Ishikawa (cell line): ENCODE data around the gene IL4R.

Experiments used
- CEBPB ChIP-seq: IDR thresholded peaks from 2 replicates; pipeline ENCODE4 v1.6.1; 2012
- CREB1 ChIP-seq: IDR thresholded peaks from 2 replicates; pipeline ENCODE4 v1.6.1; 2012; ENCODE audit warnings: low read depth
- EGR1 ChIP-seq: IDR thresholded peaks from 2 replicates; pipeline ENCODE4 v1.6.1; 2012
- EP300 ChIP-seq: IDR thresholded peaks from 2 replicates; pipeline ENCODE4 v1.6.1; 2012; ENCODE audit warnings: borderline replicate concordance
- FOXM1 ChIP-seq: IDR thresholded peaks from 2 replicates; pipeline ENCODE4 v1.6.1; 2012; ENCODE audit warnings: low read depth, borderline replicate concordance
- NFIC ChIP-seq: IDR thresholded peaks from 2 replicates; pipeline ENCODE4 v1.6.1; 2012
- RAD21 ChIP-seq: IDR thresholded peaks from 2 replicates; pipeline ENCODE4 v1.6.1; 2012; ENCODE audit warnings: low read depth
- TAF1 ChIP-seq: IDR thresholded peaks from 2 replicates; pipeline ENCODE4 v1.6.1; 2012; ENCODE audit warnings: low read depth, mild to moderate bottlenecking
- TCF12 ChIP-seq: IDR thresholded peaks from 2 replicates; pipeline ENCODE4 v1.6.1; 2012; ENCODE audit warnings: low read depth
- TEAD4 ChIP-seq: IDR thresholded peaks from 2 replicates; pipeline ENCODE4 v1.6.1; 2012
- YY1 ChIP-seq: IDR thresholded peaks from 2 replicates; pipeline ENCODE4 v1.6.1; 2012; ENCODE audit warnings: low read depth
- ZBTB7A ChIP-seq: IDR thresholded peaks from 2 replicates; pipeline ENCODE4 v1.6.1; 2012; ENCODE audit warnings: low read depth
- TF ChIP-seq, protein P1 (sequence below): IDR thresholded peaks from 2 replicates; pipeline ENCODE4 v1.6.1; 2012
- TF ChIP-seq, protein P2 (sequence below): IDR thresholded peaks from 2 replicates; pipeline ENCODE4 v1.6.1; 2012
- TF ChIP-seq, protein P3 (sequence below): IDR thresholded peaks from 2 replicates; pipeline ENCODE4 v1.6.1; 2012; ENCODE audit warnings: low read depth, mild to moderate bottlenecking

IL4R gene

DNA sequence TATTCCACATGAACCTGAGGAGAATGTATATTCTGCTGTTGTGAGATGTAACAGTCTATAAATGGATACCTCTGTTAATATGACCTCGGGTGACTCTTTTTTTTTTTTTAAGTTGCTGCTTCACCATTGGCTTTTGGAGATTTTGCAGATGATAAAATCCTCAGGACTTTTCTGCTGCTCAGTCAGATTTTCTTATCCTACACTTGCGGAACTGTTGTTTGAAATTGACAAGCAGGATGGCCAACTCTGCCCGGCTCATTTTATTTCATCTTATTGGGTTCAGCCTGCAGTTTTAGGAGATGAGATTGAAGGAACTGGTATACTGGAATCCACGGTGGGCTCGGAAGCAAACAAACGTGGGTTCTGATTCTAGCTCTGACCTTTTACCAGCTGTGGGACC is 19.3 kb downstream of the IL4R start:
- TF ChIP-seq EGR1 (no peak), FOXM1 (no peak), EP300 (no peak)
- TF ChIP-seq, protein P1, sequence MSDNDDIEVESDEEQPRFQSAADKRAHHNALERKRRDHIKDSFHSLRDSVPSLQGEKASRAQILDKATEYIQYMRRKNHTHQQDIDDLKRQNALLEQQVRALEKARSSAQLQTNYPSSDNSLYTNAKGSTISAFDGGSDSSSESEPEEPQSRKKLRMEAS: no peak

DNA sequence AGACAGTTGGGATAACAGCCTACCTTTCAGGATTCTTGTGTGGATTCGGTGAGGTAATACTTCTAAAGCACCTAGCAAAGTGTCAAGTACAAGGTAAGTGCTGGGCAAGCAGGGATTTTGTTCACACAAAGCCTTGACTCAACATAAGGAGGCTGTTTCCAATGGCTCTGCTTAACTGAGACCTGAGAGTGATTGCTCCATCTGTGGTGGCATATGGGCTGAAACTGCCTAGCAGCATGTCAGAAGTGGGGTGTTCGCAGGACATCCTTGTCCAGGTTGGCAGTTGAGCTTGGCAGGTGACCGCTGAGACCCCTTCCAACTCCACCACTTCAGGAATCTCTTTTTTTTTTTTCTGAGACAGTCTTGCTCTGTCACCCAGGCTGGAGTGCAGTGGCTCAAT is 19.8 kb downstream of the IL4R start:
- TF ChIP-seq CEBPB: no peak
- TF ChIP-seq CREB1: no peak
- TF ChIP-seq, protein P1: no peak
- TF ChIP-seq, protein P2, sequence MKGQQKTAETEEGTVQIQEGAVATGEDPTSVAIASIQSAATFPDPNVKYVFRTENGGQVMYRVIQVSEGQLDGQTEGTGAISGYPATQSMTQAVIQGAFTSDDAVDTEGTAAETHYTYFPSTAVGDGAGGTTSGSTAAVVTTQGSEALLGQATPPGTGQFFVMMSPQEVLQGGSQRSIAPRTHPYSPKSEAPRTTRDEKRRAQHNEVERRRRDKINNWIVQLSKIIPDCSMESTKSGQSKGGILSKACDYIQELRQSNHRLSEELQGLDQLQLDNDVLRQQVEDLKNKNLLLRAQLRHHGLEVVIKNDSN: no peak
- TF ChIP-seq TCF12: no peak
- TF ChIP-seq NFIC: no peak
- TF ChIP-seq TEAD4: no peak
- TF ChIP-seq YY1: no peak

DNA sequence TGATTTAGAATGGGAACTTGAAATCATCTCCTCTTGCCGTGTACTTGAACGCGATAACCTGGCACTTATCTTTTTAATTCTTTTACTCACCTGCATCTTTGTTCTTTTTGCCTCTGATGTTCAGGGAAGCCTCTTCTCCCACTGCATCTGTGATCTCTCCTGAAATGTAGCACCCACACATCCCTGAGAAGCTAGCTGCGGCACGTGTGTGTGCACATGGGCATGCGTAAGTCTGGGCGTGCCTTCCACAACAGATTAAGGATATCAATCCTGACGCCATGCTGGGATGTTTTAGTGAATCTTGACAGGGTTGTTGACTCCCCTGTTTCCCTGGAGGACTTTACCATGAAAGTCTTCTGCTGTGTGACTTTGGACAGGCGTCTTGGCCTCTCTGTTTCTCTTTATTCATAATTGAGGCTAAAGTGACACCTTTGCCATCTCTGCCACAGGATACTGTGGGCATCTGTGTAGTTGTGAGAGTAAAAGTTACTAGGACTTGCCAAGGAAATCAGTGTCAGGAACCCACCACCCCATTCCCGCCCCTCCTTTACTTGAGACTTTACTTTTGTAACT is 20.5 kb downstream of the IL4R start:
- TF ChIP-seq TEAD4 (no peak), EGR1 (no peak), RAD21 (no peak), YY1 (no peak), ZBTB7A (no peak), CREB1 (no peak), TCF12 (no peak), EP300 (no peak), TAF1 (no peak), CEBPB (no peak), NFIC (no peak), FOXM1 (no peak)
- TF ChIP-seq, protein P2: no peak
- TF ChIP-seq, protein P1: no peak
- TF ChIP-seq, protein P3, sequence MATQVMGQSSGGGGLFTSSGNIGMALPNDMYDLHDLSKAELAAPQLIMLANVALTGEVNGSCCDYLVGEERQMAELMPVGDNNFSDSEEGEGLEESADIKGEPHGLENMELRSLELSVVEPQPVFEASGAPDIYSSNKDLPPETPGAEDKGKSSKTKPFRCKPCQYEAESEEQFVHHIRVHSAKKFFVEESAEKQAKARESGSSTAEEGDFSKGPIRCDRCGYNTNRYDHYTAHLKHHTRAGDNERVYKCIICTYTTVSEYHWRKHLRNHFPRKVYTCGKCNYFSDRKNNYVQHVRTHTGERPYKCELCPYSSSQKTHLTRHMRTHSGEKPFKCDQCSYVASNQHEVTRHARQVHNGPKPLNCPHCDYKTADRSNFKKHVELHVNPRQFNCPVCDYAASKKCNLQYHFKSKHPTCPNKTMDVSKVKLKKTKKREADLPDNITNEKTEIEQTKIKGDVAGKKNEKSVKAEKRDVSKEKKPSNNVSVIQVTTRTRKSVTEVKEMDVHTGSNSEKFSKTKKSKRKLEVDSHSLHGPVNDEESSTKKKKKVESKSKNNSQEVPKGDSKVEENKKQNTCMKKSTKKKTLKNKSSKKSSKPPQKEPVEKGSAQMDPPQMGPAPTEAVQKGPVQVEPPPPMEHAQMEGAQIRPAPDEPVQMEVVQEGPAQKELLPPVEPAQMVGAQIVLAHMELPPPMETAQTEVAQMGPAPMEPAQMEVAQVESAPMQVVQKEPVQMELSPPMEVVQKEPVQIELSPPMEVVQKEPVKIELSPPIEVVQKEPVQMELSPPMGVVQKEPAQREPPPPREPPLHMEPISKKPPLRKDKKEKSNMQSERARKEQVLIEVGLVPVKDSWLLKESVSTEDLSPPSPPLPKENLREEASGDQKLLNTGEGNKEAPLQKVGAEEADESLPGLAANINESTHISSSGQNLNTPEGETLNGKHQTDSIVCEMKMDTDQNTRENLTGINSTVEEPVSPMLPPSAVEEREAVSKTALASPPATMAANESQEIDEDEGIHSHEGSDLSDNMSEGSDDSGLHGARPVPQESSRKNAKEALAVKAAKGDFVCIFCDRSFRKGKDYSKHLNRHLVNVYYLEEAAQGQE: no peak

DNA sequence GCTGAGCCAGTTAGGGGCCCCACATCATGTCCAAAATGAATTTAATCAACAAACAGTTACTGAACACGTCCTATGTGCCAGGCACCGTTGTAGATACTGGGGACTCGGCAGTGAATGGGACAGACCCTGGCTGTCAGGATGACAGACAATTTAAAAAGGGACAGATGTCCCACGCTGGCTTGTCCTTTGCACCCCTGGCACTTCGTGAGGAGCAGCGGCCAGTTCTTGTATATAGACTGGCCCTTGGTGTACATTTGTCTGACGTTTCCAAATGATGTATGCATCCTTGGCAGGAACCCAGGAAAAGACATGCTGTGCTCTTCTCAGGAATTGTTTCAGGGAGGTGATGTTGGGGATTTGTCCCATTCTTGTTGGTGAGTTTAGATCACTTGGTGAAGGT is 21.1 kb downstream of the IL4R start:
- TF ChIP-seq EGR1 (no peak), CEBPB (no peak), RAD21 (no peak), EP300 (no peak), FOXM1 (no peak), TCF12 (no peak)
- TF ChIP-seq, protein P1: no peak
- TF ChIP-seq, protein P3: no peak
- TF ChIP-seq, protein P2: no peak

DNA sequence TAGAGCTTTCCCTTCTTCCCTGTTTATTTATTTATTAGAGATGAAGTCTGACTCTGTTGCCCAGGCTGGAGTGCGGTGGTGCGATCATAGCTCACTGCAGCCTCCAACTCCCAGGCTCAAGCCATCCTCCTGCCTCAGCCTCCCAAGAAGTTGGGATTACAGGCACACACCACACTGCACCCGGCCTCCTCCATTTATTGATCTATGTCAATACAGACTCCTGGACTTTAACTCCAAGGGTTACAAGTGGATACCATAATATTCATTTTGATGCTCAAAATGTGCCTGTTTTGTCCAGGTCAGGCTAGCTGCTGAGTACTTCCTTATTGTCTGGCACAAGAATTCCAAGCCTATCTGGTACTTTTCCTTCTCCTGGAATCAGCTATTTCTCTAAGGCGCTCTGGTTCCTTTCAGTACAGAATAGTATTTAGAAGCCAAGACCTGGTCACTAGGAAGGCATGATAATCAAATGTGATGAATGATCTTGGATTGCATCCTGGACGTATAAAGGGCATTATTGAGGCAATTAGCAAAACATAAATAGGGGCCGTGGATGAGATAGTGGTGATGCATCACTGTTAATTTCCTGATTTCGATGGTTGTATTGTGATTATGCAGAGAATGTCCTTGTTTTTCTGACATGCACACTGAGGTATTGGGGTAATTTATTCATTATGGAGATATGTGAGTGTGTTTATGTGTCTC is 21.7 kb downstream of the IL4R start:
- TF ChIP-seq RAD21 (no peak), TAF1 (no peak), CEBPB (no peak), CREB1 (no peak), NFIC (no peak), FOXM1 (no peak), EP300 (no peak), TEAD4 (no peak), EGR1 (no peak), TCF12 (no peak), YY1 (no peak), ZBTB7A (no peak)
- TF ChIP-seq, protein P2: no peak
- TF ChIP-seq, protein P1: no peak
- TF ChIP-seq, protein P3: no peak
